Neural cell (in vitro differentiated cells): ENCODE results near the gene RBM5.

Source experiments
- CTCF ChIP-seq: fragments of 450-650 bp; IDR thresholded peaks from 2 replicates; pipeline ENCODE4 v1.5.1; 2014; ENCODE audit warnings: antibody characterized with exemption, mild to moderate bottlenecking, moderate library complexity; ENCODE audit not compliant: poor library complexity, severe bottlenecking
- EP300 ChIP-seq: fragments of 450-650 bp; conservative IDR thresholded peaks from 2 replicates; pipeline ENCODE4 v1.6.1; 2014; ENCODE audit warnings: antibody characterized with exemption, mild to moderate bottlenecking, moderate library complexity; ENCODE audit not compliant: poor library complexity, severe bottlenecking
- EZH2 ChIP-seq: fragments of 200-600, 300-800 bp; shearing (Covaris generic), sonication (generic); IDR thresholded peaks from 2 replicates; pipeline ENCODE4 v1.6.1; 2014; ENCODE audit warnings: antibody characterized with exemption, low read length, borderline replicate concordance, mild to moderate bottlenecking; ENCODE audit not compliant: insufficient read depth, poor library complexity, severe bottlenecking
- MXI1 ChIP-seq: fragments of 450-650 bp; conservative IDR thresholded peaks from 2 replicates; pipeline ENCODE4 v1.6.1; 2014; ENCODE audit warnings: antibody characterized with exemption, mild to moderate bottlenecking; ENCODE audit not compliant: poor library complexity, severe bottlenecking
- POLR2AphosphoS5 ChIP-seq: IDR thresholded peaks from 2 replicates; pipeline ENCODE4 v1.6.1; 2012
- RAD21 ChIP-seq: fragments of 450-650 bp; conservative IDR thresholded peaks from 2 replicates; pipeline ENCODE4 v1.6.1; 2014; ENCODE audit warnings: antibody characterized with exemption, mild to moderate bottlenecking, moderate library complexity
- REST ChIP-seq: IDR thresholded peaks from 2 replicates; pipeline ENCODE4 v1.6.1; 2012; ENCODE audit warnings: borderline replicate concordance
- TAF1 ChIP-seq: IDR thresholded peaks from 2 replicates; pipeline ENCODE4 v1.6.1; 2012; ENCODE audit warnings: low read depth

- TF ChIP-seq CTCF (no peak), POLR2AphosphoS5 (no peak), EZH2 (no peak), TAF1 (no peak), RAD21 (no peak), EP300 (no peak), MXI1 (no peak), REST (no peak)
Observed at GRCh38 chr3:50158530-50159146, 69.9 kb downstream of the RBM5 start.
